Cardiac muscle cell (in vitro differentiated cells and primary cell): ENCODE measurements around the gene ZAP70. TPM values are rescaled to one million over a fixed set of nuclear protein-coding genes. Genes with fewer than 3 reads are reported as not detected.

ENCODE experiments used
- DNase-seq, 2 donors: peaks; one replicate each; pipeline versions ENCODE4 v3.0.0 to v3.0.0-alpha.2; 2010 to 2017; ENCODE audit warnings: low read depth in 1 of 2, low spot score in 1 of 2
- H3K27ac ChIP-seq: fragments of 200-600 bp; sonication (generic); 2 replicates; pipeline ENCODE4 v1.5.1; 2016
- H3K27me3 ChIP-seq: fragments of 200-600 bp; sonication (generic); 2 replicates; pipeline ENCODE4 v1.6.0; 2016; ENCODE audit warnings: control low read depth
- H3K36me3 ChIP-seq: fragments of 200-600 bp; sonication (generic); 2 replicates; pipeline ENCODE4 v1.5.1; 2016; ENCODE audit warnings: control low read depth
- H3K4me1 ChIP-seq: fragments of 200-600 bp; sonication (generic); 2 replicates; pipeline ENCODE4 v1.8.1; 2017; ENCODE audit warnings: low read depth, mild to moderate bottlenecking, mixed run types
- H3K4me3 ChIP-seq: fragments of 200-600 bp; sonication (generic); 2 replicates; pipeline ENCODE4 v1.5.1; 2016; ENCODE audit warnings: mild to moderate bottlenecking
- H3K9me3 ChIP-seq: fragments of 200-600 bp; sonication (generic); 2 replicates; pipeline ENCODE4 v1.5.1; 2017; ENCODE audit warnings: low read depth, mild to moderate bottlenecking, control low read depth
- polyA plus RNA-seq: library from polyadenylated mRNA; unstranded; fragments of >200 nt; fragmentation: Nextera tagmentation; extraction: Ambion mirVana; gene quantifications from 2 replicates; pipeline ENCODE4 v1.2.1, GENCODE V29; 2016
- total RNA-seq: library from RNA; depleted of rRNA; stranded (reverse); fragments of >200 nt; gene quantifications from 2 replicates; pipeline ENCODE4 v1.2.3, GENCODE V29; 2016
- TF ChIP-seq, protein P1 (sequence below): IDR thresholded peaks from 2 replicates; pipeline ENCODE4 v1.5.1; 2012; ENCODE audit warnings: low read depth, mild to moderate bottlenecking, low read length

The ZAP70 gene
- total and polyA plus RNA-seq, 2 experiments from 2014 or later = 3.5 to 7.3 TPM

DNA sequence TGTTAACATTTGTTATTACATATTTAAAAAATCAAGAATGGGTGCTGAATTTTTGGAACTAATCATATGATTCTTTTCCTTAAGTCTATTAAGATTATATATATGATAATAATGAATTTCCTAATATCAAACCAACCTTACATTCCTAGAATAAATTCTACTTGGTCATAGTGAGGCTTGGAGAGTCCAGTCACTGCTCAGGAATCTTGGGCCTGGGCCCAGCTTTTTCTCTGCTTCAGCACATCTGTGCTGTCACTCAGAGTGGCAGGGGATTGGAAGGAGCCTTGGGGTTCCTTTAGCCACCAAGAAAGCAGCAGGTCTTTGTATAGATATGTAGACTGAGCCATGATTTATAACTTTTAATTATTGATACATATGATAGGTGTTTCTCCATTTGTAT is 19.9 kb upstream of the ZAP70 start:
- no peak overlapping the region for H3K27ac ChIP-seq
- TF ChIP-seq, protein P1, sequence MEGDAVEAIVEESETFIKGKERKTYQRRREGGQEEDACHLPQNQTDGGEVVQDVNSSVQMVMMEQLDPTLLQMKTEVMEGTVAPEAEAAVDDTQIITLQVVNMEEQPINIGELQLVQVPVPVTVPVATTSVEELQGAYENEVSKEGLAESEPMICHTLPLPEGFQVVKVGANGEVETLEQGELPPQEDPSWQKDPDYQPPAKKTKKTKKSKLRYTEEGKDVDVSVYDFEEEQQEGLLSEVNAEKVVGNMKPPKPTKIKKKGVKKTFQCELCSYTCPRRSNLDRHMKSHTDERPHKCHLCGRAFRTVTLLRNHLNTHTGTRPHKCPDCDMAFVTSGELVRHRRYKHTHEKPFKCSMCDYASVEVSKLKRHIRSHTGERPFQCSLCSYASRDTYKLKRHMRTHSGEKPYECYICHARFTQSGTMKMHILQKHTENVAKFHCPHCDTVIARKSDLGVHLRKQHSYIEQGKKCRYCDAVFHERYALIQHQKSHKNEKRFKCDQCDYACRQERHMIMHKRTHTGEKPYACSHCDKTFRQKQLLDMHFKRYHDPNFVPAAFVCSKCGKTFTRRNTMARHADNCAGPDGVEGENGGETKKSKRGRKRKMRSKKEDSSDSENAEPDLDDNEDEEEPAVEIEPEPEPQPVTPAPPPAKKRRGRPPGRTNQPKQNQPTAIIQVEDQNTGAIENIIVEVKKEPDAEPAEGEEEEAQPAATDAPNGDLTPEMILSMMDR = no peak
- no peak overlapping the region for H3K4me3 ChIP-seq
- H3K4me1 ChIP-seq = no peaks in the 10 kb centered on the region
- peak in 1 of 2 donors; percentile 27 for DNase-seq
- H3K36me3 ChIP-seq = no peaks in the 10 kb centered on the region
- H3K27me3 ChIP-seq = no peaks in the 10 kb centered on the region
- no peaks in the 10 kb centered on the region for H3K9me3 ChIP-seq

DNA sequence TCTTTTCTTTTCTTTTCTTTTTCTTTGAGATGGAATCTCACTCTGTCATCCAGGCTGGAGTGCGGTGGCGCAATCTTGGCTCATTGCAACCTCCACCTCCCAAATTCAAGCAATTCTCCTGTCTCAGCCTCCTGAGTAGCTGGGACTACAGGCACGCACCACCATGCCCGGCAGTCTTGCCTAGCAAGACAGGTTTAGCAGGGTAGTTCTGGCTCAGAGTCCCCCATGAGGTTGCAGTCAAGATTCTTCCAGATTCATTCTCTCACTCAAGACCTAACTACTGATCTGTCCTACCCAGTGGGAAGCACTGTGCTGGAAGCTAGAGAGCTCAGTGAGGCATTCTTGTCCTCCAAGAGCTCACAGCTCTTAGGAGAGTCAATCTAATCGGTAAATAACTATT is 17.6 kb upstream of the ZAP70 start:
- no peaks in the 10 kb centered on the region for H3K9me3 ChIP-seq
- no peak overlapping the region for H3K4me3 ChIP-seq
- no peaks in the 10 kb centered on the region for H3K27me3 ChIP-seq
- no peak for DNase-seq
- TF ChIP-seq, protein P1 = no peak
- H3K4me1 ChIP-seq = no peaks in the 10 kb centered on the region
- no peak overlapping the region for H3K27ac ChIP-seq
- H3K36me3 ChIP-seq = no peaks in the 10 kb centered on the region

- TF ChIP-seq, protein P1 = peak; percentile 89
- DNase-seq = peak; percentile 87 to 92
- Histone ChIP-seq H3K36me3 (no peaks in the 10 kb centered on the region), H3K9me3 (no peaks in the 10 kb centered on the region), H3K4me3 (no peak overlapping the region), H3K4me1 (no peaks in the 10 kb centered on the region), H3K27ac (no peak overlapping the region), H3K27me3 (no peaks in the 10 kb centered on the region)
Observed at GRCh38 chr2:97697252-97698235, 15.8 kb upstream of the ZAP70 start.

GRCh38 chr2:97698530-97698929 is 14.8 kb upstream of the ZAP70 start:
- no peaks in the 10 kb centered on the region for H3K27me3 ChIP-seq
- TF ChIP-seq, protein P1 = no peak
- H3K4me3 ChIP-seq = no peak overlapping the region
- H3K9me3 ChIP-seq = no peaks in the 10 kb centered on the region
- no peaks in the 10 kb centered on the region for H3K4me1 ChIP-seq
- no peak overlapping the region for H3K27ac ChIP-seq
- no peak for DNase-seq
- H3K36me3 ChIP-seq = no peaks in the 10 kb centered on the region

DNA sequence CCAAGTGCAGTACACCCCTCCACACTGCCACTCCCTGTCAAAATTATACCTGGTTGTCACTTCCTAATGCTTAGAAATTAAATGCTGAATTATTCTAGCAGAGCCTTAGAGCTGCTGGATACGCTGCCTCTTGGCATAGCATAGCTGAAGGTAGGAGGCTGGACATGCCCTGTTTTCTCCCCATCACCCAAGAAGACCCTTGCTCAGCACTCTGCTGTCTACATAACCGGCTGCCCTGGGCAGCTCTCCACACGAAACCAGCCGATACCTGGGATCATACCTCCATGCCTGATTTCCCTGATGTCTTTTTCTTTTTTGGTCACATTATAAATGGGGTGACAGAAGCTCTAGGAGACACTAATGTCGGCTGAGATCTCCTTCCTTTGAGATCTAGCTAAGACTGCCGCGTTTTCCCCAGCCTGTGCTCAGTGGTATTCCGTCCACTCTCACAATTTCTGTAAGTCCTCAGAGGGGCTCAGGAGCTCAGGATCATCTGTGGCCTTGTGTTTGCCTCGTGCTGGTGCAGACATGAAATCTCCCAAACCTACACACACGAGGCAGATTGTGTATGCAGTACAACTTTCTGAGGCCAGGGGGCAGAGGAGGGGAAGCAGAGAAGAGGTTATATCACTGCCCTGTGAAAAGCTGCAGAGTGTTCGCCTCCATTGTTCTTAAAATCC is 13.5 kb upstream of the ZAP70 start:
- Histone ChIP-seq H3K4me1 (no peaks in the 10 kb centered on the region), H3K4me3 (no peak overlapping the region), H3K9me3 (no peaks in the 10 kb centered on the region), H3K27ac (no peak overlapping the region), H3K27me3 (no peaks in the 10 kb centered on the region), H3K36me3 (no peaks in the 10 kb centered on the region)
- peak; percentile 74 to 79 for DNase-seq
- TF ChIP-seq, protein P1 = peak; percentile 80
